Erythroblast (primary cell): ENCODE results near the gene IL1RAPL2.
"Not testable (repeated sequence)": the region's sequence is repeated elsewhere in the genome, so short reads cannot be mapped to it uniquely, and the experiment has no call there.

Experiments
- DNase-seq, 2 experiments: peaks; one replicate each; lab custom pipeline; 2025; lab: John Stamatoyannopoulos, UW
- GATA1 ChIP-seq: IDR thresholded peaks from 2 replicates; pipeline ENCODE4 v1.6.1; 2011; ENCODE audit warnings: low read depth, mild to moderate bottlenecking, control low read depth, low read length, moderate library complexity
- POLR2A ChIP-seq: IDR thresholded peaks from 2 replicates; pipeline ENCODE4 v1.6.1; 2011; ENCODE audit warnings: mild to moderate bottlenecking, low read length

Gene IL1RAPL2

DNA sequence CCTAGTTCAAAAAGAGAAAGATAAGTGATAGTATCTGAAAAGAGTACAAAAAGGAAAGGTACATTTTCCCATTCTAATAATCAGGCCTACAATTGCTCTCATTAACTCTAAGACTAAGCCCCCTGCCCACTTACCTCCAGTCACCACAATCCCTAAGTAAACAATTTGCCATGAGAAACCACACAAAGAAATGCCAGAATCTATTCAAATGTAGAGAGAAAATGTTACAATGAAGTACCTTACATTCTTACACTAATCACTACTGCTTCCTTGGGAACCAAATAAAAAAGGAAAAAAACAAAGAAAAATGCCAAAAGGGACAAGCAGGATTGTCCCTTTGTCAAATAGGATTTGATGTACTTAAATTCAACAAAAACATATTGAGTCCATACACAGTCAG is 1068.2 kb downstream of the IL1RAPL2 start:
- TF ChIP-seq POLR2A (no peak), GATA1 (no peak)
- no peak for DNase-seq

DNA sequence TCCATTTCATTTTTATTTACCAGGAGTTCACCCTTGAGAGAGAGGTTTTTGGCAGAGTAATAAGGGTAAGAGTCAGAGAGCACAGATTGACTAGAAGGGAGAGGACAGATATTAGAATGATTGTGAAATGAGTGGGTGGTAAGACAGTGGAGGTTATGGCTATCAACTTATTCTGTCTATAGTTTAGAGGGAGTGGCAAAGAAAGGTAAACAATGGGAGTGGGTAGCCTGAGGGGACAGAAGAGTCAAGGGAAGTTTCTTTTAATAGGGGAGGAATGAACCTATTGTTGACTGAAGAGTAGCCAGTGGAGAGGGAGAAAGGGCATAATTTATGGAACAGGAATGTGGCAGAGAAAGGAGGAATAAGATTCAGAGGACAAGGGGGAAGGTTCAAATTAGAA is 1069.8 kb downstream of the IL1RAPL2 start:
- no peak for DNase-seq
- no peak for TF ChIP-seq GATA1
- TF ChIP-seq POLR2A: no peak

GRCh38 chrX:105636667-105637066 is 1070.7 kb downstream of the IL1RAPL2 start:
- no peak for DNase-seq

GRCh38 chrX:105645667-105646357 is 1079.8 kb downstream of the IL1RAPL2 start:
- DNase-seq: no peak
- TF ChIP-seq GATA1 (no peak), POLR2A (no peak)

More at GRCh38 chrX:105636667-105637066, 1070.7 kb downstream of the IL1RAPL2 start:
- TF ChIP-seq POLR2A: no peak
- TF ChIP-seq GATA1: no peak

- no peak for DNase-seq
- no peak for TF ChIP-seq GATA1
- TF ChIP-seq POLR2A: no peak
Observed at GRCh38 chrX:105646592-105647372, 1080.8 kb downstream of the IL1RAPL2 start.

GRCh38 chrX:105647749-105648148 is 1081.8 kb downstream of the IL1RAPL2 start:
- TF ChIP-seq POLR2A (no peak), GATA1 (no peak)
- no peak for DNase-seq

DNA sequence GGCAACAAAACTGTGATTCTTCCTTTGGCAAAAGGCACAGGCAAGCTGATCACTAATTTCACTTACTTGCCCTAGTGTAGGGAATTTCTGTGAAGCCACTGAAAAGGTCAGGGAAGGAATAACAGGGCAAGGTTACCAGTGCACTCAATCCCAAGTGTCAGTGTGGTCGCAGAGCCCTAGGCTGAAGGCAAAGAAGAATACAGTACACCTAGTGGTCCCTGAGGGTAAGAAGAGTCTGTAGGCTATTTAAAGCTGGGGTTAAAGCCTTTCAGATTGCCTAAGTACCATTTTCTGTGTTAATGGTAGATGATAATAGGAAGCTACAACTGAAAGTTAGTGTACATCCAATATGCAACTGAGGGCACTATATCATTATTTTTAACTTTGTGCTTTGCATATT is 1082.7 kb downstream of the IL1RAPL2 start:
- no peak for DNase-seq
- no peak for TF ChIP-seq GATA1
- no peak for TF ChIP-seq POLR2A

- DNase-seq: no peak
- no peak for TF ChIP-seq POLR2A
- TF ChIP-seq GATA1: no peak
Observed at GRCh38 chrX:105650577-105650976, 1084.6 kb downstream of the IL1RAPL2 start.

- DNase-seq: no peak
- no peak for TF ChIP-seq GATA1
- TF ChIP-seq POLR2A: no peak
Observed at GRCh38 chrX:105650986-105651385, 1085.0 kb downstream of the IL1RAPL2 start.

GRCh38 chrX:105653891-105654290 is 1087.9 kb downstream of the IL1RAPL2 start:
- no peak for DNase-seq
- TF ChIP-seq GATA1 (no peak), POLR2A (no peak)

- TF ChIP-seq GATA1 (no peak), POLR2A (no peak)
- DNase-seq: no peak
Observed at GRCh38 chrX:105658136-105658535, 1092.1 kb downstream of the IL1RAPL2 start.

DNA sequence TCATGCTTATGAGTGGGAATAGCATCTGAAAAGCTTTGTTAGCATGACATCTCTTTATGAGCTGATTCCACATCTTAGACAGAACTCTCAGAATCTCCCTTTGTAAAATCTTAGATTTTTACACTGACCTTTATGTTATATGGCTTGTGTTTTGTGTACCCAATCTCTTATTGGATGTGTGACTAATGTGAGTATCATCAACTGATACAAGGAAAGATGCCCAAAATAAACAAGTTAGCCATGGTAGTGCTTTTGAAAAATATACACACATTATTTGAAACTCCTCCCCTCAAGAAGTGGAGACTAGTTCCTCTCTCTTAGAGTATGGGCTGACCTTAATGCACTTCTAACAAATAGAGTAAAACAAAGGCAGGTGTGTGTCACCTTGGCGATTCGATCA is 1096.2 kb downstream of the IL1RAPL2 start:
- TF ChIP-seq GATA1 (no peak), POLR2A (no peak)
- no peak for DNase-seq

DNA sequence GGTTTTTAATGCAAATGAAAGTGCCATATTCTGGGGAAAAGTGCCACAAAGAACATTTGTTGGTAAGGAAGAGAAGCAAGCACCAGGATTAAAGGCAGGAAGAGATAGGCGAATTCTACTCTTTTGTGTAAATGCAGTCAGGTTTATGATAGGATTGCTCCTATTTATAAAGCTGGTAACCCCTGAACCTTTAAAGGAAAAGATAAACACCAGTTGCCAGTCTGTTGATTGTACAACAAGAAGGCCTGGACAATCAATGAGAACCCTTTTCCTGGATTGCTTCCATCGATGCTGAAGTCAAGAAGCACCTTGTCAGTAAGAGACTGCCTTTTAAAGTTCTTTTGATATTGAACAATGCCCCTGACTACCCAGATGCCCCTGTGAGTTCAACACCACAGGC is 1098.2 kb downstream of the IL1RAPL2 start:
- DNase-seq: no peak
- TF ChIP-seq GATA1 (no peak), POLR2A (no peak)

- DNase-seq: not testable (repeated sequence)
Observed at GRCh38 chrX:105684288-105684687, 1118.3 kb downstream of the IL1RAPL2 start.

DNA sequence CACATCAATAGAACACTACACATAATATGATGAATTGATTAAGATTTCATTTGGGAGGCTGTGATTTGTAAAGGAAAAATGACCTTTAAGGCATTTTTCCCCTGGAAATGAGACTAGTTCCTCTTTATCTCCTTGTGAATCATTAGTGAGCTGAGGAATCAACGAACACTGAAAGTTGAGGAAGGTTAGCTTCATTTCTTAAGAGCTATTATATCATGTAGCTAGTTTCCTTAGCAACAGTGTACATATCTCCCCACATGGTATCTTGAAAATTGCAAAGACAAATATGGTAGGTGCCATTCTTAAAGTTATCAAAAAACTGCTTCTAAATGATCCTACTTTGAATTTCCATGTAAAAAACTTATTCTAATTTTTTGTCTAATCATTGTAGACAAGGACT is 1128.8 kb downstream of the IL1RAPL2 start:
- DNase-seq: no peak
- TF ChIP-seq POLR2A: no peak
- no peak for TF ChIP-seq GATA1
